Measurements from ENCODE around the gene TRPC4AP.
"Not testable (repeated sequence)": the region's sequence is repeated elsewhere in the genome, so short reads cannot be mapped to it uniquely, and the experiment has no call there.

Gene TRPC4AP

GRCh38 chr20:35085477-35086225 is 7.0 kb downstream of the TRPC4AP start:
- no peak for TF ChIP-seq CTCF (IDR thresholded peaks at IDR 0.05)
- H2AFZ ChIP-seq, result no peak overlapping the region
- no peaks in the 10 kb centered on the region for H3K27me3 ChIP-seq (ENCODE audit: control insufficient read depth, insufficient read depth, low read length)
- H3K79me2 ChIP-seq, result peaks cover 47% of the 10 kb centered on the region
- H3K9me3 ChIP-seq (ENCODE audit: control insufficient read depth, low read length), result no peaks in the 10 kb centered on the region
- no peak overlapping the region for H3K27ac ChIP-seq
- H3K36me3 ChIP-seq (ENCODE audit: control insufficient read depth, insufficient read depth, low read length), result no peaks in the 10 kb centered on the region
- no peak overlapping the region for H3K4me3 ChIP-seq (ENCODE audit: low read depth, low read length)
- no peak overlapping the region for H3K4me2 ChIP-seq (ENCODE audit: low read length)
- peaks cover 16% of the 10 kb centered on the region for H3K4me1 ChIP-seq
- H3K9ac ChIP-seq, result no peak overlapping the region

GRCh38 chr20:35084998-35085397 is 7.6 kb downstream of the TRPC4AP start:
- no peak overlapping the region for H3K9ac ChIP-seq
- no peaks in the 10 kb centered on the region for H3K9me3 ChIP-seq (ENCODE audit: control insufficient read depth, low read length)
- H3K4me2 ChIP-seq (ENCODE audit: low read length), result peak overlapping the region; percentile 10
- H3K36me3 ChIP-seq (ENCODE audit: control insufficient read depth, insufficient read depth, low read length), result no peaks in the 10 kb centered on the region
- H3K4me3 ChIP-seq (ENCODE audit: low read depth, low read length), result no peak overlapping the region
- no peak overlapping the region for H3K27ac ChIP-seq
- H3K4me1 ChIP-seq, result peaks cover 16% of the 10 kb centered on the region
- no peak overlapping the region for H2AFZ ChIP-seq
- H3K27me3 ChIP-seq (ENCODE audit: control insufficient read depth, insufficient read depth, low read length), result no peaks in the 10 kb centered on the region
- TF ChIP-seq CTCF (IDR thresholded peaks at IDR 0.05), result no peak
- H3K79me2 ChIP-seq, result peaks cover 44% of the 10 kb centered on the region

- H2AFZ ChIP-seq; H3K27me3 ChIP-seq (ENCODE audit: control insufficient read depth, insufficient read depth, low read length); H3K9me3 ChIP-seq (ENCODE audit: control insufficient read depth, low read length): not testable (repeated sequence)
These were observed 12.3 kb downstream of the TRPC4AP start for GRCh38 chr20:35080348-35080642.

GRCh38 chr20:35079472-35080347 is 12.9 kb downstream of the TRPC4AP start:
- peaks cover 42% of the 10 kb centered on the region for H3K79me2 ChIP-seq
- no peaks in the 10 kb centered on the region for H3K36me3 ChIP-seq (ENCODE audit: control insufficient read depth, insufficient read depth, low read length)
- H2AFZ ChIP-seq, result no peak overlapping the region
- no peaks in the 10 kb centered on the region for H3K9me3 ChIP-seq (ENCODE audit: control insufficient read depth, low read length)
- no peaks in the 10 kb centered on the region for H3K4me1 ChIP-seq
- H3K4me3 ChIP-seq (ENCODE audit: low read depth, low read length), result no peak overlapping the region
- H3K27me3 ChIP-seq (ENCODE audit: control insufficient read depth, insufficient read depth, low read length), result no peaks in the 10 kb centered on the region
- no peak overlapping the region for H3K27ac ChIP-seq
- TF ChIP-seq CTCF (IDR thresholded peaks at IDR 0.05), result no peak
- no peak overlapping the region for H3K9ac ChIP-seq
- no peak overlapping the region for H3K4me2 ChIP-seq (ENCODE audit: low read length)

More at GRCh38 chr20:35080348-35080642, 12.3 kb downstream of the TRPC4AP start:
- not testable (repeated sequence) for H3K4me2 ChIP-seq (ENCODE audit: low read length); H3K36me3 ChIP-seq (ENCODE audit: control insufficient read depth, insufficient read depth, low read length); H3K4me1 ChIP-seq; H3K9ac ChIP-seq; H3K4me3 ChIP-seq (ENCODE audit: low read depth, low read length); H3K27ac ChIP-seq
- H3K79me2 ChIP-seq, result peaks cover 47% of the 10 kb centered on the region

- H3K79me2 ChIP-seq, result peaks cover 48% of the 10 kb centered on the region
- H3K36me3 ChIP-seq (ENCODE audit: control insufficient read depth, insufficient read depth, low read length), result no peaks in the 10 kb centered on the region
- no peaks in the 10 kb centered on the region for H3K27me3 ChIP-seq (ENCODE audit: control insufficient read depth, insufficient read depth, low read length)
- no peak for TF ChIP-seq CTCF (IDR thresholded peaks at IDR 0.05)
- no peak overlapping the region for H3K9ac ChIP-seq
- no peaks in the 10 kb centered on the region for H3K9me3 ChIP-seq (ENCODE audit: control insufficient read depth, low read length)
- H3K4me3 ChIP-seq (ENCODE audit: low read depth, low read length), result no peak overlapping the region
- H3K4me1 ChIP-seq, result no peaks in the 10 kb centered on the region
- no peak overlapping the region for H2AFZ ChIP-seq
- no peak overlapping the region for H3K4me2 ChIP-seq (ENCODE audit: low read length)
- no peak overlapping the region for H3K27ac ChIP-seq
These were observed 14.7 kb downstream of the TRPC4AP start for GRCh38 chr20:35077872-35078271.
